Smooth muscle cell (in vitro differentiated cells): ENCODE data around the gene VAMP5. TPM values are rescaled to one million over a fixed set of nuclear protein-coding genes. Genes with fewer than 3 reads are reported as not detected.

Experiments
- DNase-seq: peaks from one replicate; lab custom pipeline; 2025; ENCODE audit not compliant: unreplicated experiment; lab: John Stamatoyannopoulos, UW
- H2AFZ ChIP-seq: fragments of 200-600 bp; sonication (generic); 2 replicates; pipeline ENCODE4 v1.6.0; 2016; ENCODE audit warnings: antibody characterized with exemption, low read depth, mild to moderate bottlenecking
- H3F3A ChIP-seq: fragments of 200-600 bp; sonication (generic); 2 replicates; pipeline ENCODE4 v1.6.0; 2017; ENCODE audit warnings: antibody characterized with exemption, low read depth
- H3K27ac ChIP-seq: fragments of 200-600 bp; sonication (generic); 2 replicates; pipeline ENCODE4 v1.5.1; 2016; ENCODE audit warnings: low read depth, mild to moderate bottlenecking
- H3K27me3 ChIP-seq: fragments of 200-600 bp; sonication (generic); 2 replicates; pipeline ENCODE4 v1.6.1; 2016; ENCODE audit warnings: low read depth, mild to moderate bottlenecking
- H3K36me3 ChIP-seq: fragments of 200-600 bp; sonication (generic); 2 replicates; pipeline ENCODE4 v1.5.1; 2016; ENCODE audit warnings: low read depth
- H3K4me1 ChIP-seq: fragments of 200-600 bp; sonication (generic); 2 replicates; pipeline ENCODE4 v1.5.1; 2016; ENCODE audit warnings: low read depth
- H3K4me2 ChIP-seq: fragments of 200-600 bp; sonication (generic); 2 replicates; pipeline ENCODE4 v1.6.0; 2016; ENCODE audit warnings: mild to moderate bottlenecking
- H3K4me3 ChIP-seq: fragments of 200-600 bp; sonication (generic); 2 replicates; pipeline ENCODE4 v1.5.1; 2016; ENCODE audit warnings: mild to moderate bottlenecking
- H3K79me2 ChIP-seq: fragments of 200-600 bp; sonication (generic); 2 replicates; pipeline ENCODE4 v1.6.0; 2016; ENCODE audit warnings: low read depth, mild to moderate bottlenecking
- H3K9ac ChIP-seq: fragments of 200-600 bp; sonication (generic); 2 replicates; pipeline ENCODE4 v1.6.0; 2016; ENCODE audit warnings: low read depth
- H3K9me3 ChIP-seq: fragments of 200-600 bp; sonication (generic); replicated peaks from 2 replicates; pipeline ENCODE4 v1.5.1; 2016; ENCODE audit warnings: low read depth
- H4K20me1 ChIP-seq: fragments of 200-600 bp; sonication (generic); 2 replicates; pipeline ENCODE4 v1.6.0; 2016; ENCODE audit warnings: low read depth
- WGBS: methylation state at CpG from one replicate; pipeline ENCODE4 v1.1.7; 2016; ENCODE audit warnings: low lambda C conversion rate; 5-methylcytosine and 5-hydroxymethylcytosine counted together
- polyA plus RNA-seq: library from polyadenylated mRNA; unstranded; fragments of >200 nt; fragmentation: Nextera tagmentation; extraction: Ambion mirVana; gene quantifications from 2 replicates; pipeline ENCODE4 v1.2.1, GENCODE V29; 2016
- total RNA-seq: library from RNA; depleted of rRNA; stranded (reverse); fragments of >200 nt; gene quantifications from 2 replicates; pipeline ENCODE4 v1.2.3, GENCODE V29; 2014
- TF ChIP-seq, protein P1 (sequence below): fragments of 200-600 bp; sonication (generic); IDR thresholded peaks from 2 replicates; pipeline ENCODE4 v1.5.1; 2017; ENCODE audit warnings: borderline replicate concordance, mild to moderate bottlenecking, antibody characterized with exemption; ENCODE audit not compliant: insufficient read depth, poor library complexity, severe bottlenecking

The VAMP5 gene
- total and polyA plus RNA-seq, 2 experiments from 2014 or later = 6.6 to 35.9 TPM

DNA sequence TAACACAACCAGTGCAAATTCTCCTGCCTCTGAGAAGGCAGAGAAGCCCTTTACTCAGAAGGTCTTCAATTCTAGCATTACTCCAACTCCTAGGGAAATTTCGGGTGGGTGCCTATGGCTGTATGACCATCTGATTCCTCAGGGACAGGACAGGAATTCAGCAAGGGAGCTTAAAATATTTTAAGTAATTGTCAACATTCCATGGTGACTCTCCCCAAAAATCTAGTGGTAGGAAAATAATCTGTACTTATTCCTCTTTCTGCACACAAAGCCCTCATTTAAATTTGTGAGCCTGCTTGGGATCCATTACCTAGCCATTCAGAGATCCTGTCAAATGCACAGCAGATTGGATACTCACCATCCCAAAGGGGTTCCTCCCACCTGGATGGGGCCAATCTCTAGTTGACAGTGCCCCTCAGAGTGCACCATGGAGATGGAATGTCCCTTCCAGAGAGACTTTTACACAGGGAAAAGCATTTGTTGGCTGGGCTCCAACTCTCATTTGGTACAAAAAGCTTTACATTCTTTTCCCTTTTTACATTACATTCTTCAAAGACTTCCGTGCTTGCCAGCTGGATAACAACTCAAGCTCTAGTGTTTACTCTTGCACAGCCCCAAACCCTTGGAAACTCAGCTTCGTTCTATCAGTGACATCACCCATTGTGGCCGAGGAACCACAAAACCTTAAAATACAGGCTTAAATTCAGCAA is 21.3 kb downstream of the VAMP5 start:
- no peak overlapping the region for H2AFZ ChIP-seq
- H3K79me2 ChIP-seq = peaks cover 23% of the 10 kb centered on the region
- 35% methylated on average over 4 of the region's 4 CpGs for WGBS
- H3K36me3 ChIP-seq = no peaks in the 10 kb centered on the region
- H3F3A ChIP-seq = peaks cover 16% of the 10 kb centered on the region
- H3K4me1 ChIP-seq = peaks cover 10% of the 10 kb centered on the region
- no peaks in the 10 kb centered on the region for H3K9me3 ChIP-seq
- peak overlapping the region; percentile 30 for H3K4me2 ChIP-seq
- peaks cover 12% of the 10 kb centered on the region for H4K20me1 ChIP-seq
- H3K4me3 ChIP-seq = no peak overlapping the region
- H3K9ac ChIP-seq = peak overlapping the region; percentile 8
- TF ChIP-seq, protein P1, sequence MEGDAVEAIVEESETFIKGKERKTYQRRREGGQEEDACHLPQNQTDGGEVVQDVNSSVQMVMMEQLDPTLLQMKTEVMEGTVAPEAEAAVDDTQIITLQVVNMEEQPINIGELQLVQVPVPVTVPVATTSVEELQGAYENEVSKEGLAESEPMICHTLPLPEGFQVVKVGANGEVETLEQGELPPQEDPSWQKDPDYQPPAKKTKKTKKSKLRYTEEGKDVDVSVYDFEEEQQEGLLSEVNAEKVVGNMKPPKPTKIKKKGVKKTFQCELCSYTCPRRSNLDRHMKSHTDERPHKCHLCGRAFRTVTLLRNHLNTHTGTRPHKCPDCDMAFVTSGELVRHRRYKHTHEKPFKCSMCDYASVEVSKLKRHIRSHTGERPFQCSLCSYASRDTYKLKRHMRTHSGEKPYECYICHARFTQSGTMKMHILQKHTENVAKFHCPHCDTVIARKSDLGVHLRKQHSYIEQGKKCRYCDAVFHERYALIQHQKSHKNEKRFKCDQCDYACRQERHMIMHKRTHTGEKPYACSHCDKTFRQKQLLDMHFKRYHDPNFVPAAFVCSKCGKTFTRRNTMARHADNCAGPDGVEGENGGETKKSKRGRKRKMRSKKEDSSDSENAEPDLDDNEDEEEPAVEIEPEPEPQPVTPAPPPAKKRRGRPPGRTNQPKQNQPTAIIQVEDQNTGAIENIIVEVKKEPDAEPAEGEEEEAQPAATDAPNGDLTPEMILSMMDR = no peak
- peak overlapping the region; percentile 70 for H3K27ac ChIP-seq
- no peaks in the 10 kb centered on the region for H3K27me3 ChIP-seq
- no peak for DNase-seq

DNA sequence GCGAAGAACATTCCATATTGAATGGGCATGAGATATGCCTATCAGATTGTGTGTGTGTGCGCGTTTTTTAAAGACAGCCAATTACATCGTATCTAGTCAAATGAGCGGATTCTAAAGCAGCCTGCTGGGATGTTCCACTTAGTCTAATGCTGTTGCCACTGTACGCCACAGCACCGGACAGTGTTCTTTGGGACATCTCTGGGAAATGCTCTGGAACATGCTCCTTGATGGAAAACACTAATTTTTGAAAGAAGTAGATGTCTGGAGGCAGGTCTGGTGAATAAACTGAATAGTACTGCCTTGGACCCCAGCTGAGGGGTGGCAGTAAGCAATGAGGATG is 21.9 kb downstream of the VAMP5 start:
- 70% methylated on average over 7 of the region's 7 CpGs for WGBS
- H3K9me3 ChIP-seq = no peaks in the 10 kb centered on the region
- TF ChIP-seq, protein P1 = no peak
- peaks cover 25% of the 10 kb centered on the region for H3K79me2 ChIP-seq
- no peaks in the 10 kb centered on the region for H3K36me3 ChIP-seq
- H3K4me2 ChIP-seq = peak overlapping the region; percentile 30
- H2AFZ ChIP-seq = no peak overlapping the region
- peaks cover 16% of the 10 kb centered on the region for H3F3A ChIP-seq
- H3K4me1 ChIP-seq = peaks cover 10% of the 10 kb centered on the region
- H3K9ac ChIP-seq = no peak overlapping the region
- H3K4me3 ChIP-seq = no peak overlapping the region
- peak overlapping the region; percentile 70 for H3K27ac ChIP-seq
- H3K27me3 ChIP-seq = no peaks in the 10 kb centered on the region
- H4K20me1 ChIP-seq = peaks cover 12% of the 10 kb centered on the region
- DNase-seq = no peak

DNA sequence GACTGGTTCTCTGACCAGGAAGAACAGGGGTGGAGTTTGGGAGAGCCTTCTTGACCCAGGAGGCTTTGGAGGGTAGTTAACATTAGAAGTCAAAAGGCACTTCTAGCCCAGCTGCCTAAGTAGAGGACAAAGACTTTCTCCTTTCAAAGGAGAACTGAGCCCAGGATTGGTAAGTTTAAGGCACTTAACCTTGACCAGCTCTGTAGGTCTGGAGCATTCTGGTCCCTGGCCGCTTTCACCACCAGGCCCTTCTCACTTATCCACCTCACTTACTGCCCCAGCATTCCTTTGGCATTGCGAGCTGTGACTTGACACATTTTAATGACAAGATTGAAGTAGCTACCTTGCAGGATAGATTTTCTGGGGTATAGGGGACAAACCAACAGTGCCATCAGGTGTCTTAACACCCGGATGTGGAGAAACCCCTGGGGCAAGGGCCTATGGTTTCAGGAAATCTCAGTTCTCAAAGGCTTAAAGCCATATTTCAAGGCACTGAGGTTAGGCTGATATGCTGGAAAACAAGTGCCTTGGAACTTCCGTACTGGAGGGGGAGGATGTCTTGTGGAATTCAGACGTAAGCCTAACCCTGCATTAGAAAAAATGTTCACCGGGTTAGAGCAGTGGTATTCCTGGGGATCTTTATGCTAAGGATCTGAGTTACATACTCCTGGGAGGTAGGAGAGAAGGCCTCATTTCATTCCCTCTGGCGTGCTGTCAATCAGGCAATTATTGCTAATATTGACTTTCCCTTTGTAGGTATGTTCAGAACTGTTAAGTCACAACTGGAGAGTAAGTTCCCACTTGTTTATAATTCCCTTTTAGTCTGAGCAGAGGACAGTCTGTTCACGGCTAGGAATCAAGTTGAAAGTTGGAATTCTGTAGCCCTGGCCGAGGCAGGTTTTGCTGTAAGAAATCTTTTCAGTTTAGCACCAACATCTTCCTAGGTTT is 23.3 kb downstream of the VAMP5 start:
- no peaks in the 10 kb centered on the region for H3K27me3 ChIP-seq
- H3K36me3 ChIP-seq = no peaks in the 10 kb centered on the region
- H3K79me2 ChIP-seq = peaks cover 31% of the 10 kb centered on the region
- peaks cover 12% of the 10 kb centered on the region for H4K20me1 ChIP-seq
- 85% methylated on average over 9 of the region's 9 CpGs for WGBS
- no peak for DNase-seq
- no peaks in the 10 kb centered on the region for H3K9me3 ChIP-seq
- H3K4me2 ChIP-seq = no peak overlapping the region
- H3K9ac ChIP-seq = no peak overlapping the region
- H3K4me1 ChIP-seq = peaks cover 4% of the 10 kb centered on the region
- H3K27ac ChIP-seq = peak overlapping the region; percentile 70
- no peak overlapping the region for H2AFZ ChIP-seq
- TF ChIP-seq, protein P1 = no peak
- H3K4me3 ChIP-seq = no peak overlapping the region
- H3F3A ChIP-seq = peaks cover 20% of the 10 kb centered on the region
